NCI-H2029 (cell line): ENCODE data around the gene JPH4.
"Not testable (repeated sequence)": the region's sequence is repeated elsewhere in the genome, so short reads cannot be mapped to it uniquely, and the experiment has no call there.

ENCODE experiments used
- DNase-seq: peaks from one replicate; lab custom pipeline; 2025; lab: John Stamatoyannopoulos, UW

Gene JPH4

DNA sequence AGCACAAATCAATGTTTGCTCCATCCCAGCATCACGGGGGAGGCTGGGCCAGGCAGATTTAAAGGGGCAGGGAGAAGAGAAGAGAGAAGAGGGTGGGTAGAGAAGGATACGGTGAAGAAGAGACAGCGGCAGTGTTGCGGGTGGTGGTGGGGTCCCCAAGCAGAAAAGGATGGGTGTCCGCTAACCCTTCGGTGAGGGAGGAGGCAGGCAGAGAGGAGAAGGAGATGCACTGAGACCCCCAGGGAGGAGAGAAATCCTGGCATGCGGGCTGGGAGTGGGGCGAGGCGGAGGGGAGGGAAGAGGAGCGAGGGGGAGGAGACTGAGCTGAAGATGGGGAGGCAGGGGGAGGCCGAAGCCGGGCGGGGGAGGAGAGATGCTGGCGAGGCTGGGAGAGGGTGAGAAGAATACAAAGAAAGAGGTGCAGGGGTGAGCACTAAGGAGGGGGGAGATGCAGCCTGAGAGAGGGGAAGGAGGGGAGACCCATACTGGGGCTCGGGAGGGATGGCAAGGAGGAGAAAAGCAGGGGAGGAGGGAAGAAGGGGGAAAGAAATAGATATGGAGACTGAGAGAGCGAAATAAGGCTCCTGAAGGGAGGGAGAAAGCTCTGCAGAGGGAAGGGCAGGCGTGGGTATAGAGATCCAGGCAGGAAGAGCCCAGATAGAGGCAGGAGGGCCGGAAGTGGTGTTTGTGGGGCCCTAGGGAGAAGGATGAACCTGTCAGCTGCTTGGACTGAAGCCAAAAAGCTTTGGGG is at the start of gene JPH4:
JPH4 (minus strand) TSS at position 231 of the 751 bp plus-strand sequence. CDS start 1,337 bp downstream, outside the sequence.
- no peak for DNase-seq

- DNase-seq = no peak
Observed at GRCh38 chr14:23627961-23628360, 49.4 kb upstream of the JPH4 start.

- no peak for DNase-seq
Observed at GRCh38 chr14:23626946-23627345, 48.4 kb upstream of the JPH4 start.

GRCh38 chr14:23624830-23625404 is 46.3 kb upstream of the JPH4 start:
- no peak for DNase-seq

GRCh38 chr14:23623962-23624361 is 45.4 kb upstream of the JPH4 start:
- no peak for DNase-seq

GRCh38 chr14:23622990-23623389 is 44.4 kb upstream of the JPH4 start:
- DNase-seq = no peak

- no peak for DNase-seq
Observed at GRCh38 chr14:23621932-23622730, 43.5 kb upstream of the JPH4 start.

DNA sequence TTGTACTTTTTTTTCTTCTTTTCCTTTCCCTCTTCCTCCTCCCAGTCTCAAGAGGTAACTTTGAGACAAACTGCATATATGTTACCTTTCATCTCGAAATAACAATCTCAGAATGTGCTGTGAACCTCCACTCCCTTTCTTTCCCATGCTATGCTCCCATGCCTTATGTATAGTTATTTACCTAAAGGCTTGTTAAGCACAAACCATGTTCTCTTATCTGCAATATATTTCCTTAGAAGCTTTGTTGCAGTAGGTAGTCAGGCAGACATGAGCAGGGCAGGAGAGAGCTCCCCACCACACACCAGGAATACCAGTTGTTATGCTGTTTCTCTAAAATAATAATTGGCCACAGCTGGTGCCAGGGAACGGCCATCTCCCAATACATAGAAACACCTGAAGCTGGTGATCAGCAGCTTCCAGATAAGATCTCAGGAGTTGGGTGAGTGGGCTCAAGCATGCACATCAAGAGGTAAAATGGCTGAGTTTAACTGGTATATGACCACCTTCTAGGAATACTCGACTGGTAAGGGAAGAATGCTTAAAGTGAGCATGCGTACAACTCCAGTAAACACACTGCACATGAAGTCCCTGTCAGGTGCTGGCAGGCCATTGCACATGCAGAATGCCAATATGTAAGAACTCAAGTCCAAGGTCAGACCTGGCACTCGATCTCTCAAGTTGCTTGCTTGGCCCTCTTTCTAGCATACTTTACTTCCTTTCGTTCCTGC is 42.8 kb upstream of the JPH4 start:
- no peak for DNase-seq

GRCh38 chr14:23620177-23620702 is 41.6 kb upstream of the JPH4 start:
- no peak for DNase-seq

DNA sequence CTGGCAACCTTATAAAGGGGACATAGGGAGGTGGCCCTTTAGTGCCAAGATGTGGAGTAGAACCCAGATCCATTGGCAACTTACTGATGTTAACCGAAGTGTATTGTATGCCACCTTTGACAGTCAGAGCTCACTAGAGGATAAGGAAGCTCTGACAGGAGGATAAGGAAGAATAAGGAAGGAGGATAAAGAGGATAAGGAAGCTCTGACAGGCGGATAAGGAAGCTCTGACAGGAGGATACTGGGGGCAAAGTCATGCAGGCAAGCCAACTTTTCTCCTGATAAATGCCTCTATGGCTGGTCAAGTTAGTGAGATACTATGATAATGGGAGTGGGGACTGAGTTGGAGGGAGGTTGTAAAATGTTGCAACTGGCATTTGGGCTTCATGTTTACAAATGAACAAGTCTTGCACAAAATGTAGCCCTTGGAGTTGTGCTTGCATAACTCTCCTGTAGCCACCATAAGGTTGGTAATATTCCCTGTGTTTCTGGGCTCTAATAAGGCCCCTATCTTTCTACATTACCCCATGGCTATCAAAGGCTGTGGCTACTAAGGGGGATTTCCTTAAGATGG is 39.9 kb upstream of the JPH4 start:
- DNase-seq = no peak

GRCh38 chr14:23617539-23617938 is 38.9 kb upstream of the JPH4 start:
- no peak for DNase-seq

DNA sequence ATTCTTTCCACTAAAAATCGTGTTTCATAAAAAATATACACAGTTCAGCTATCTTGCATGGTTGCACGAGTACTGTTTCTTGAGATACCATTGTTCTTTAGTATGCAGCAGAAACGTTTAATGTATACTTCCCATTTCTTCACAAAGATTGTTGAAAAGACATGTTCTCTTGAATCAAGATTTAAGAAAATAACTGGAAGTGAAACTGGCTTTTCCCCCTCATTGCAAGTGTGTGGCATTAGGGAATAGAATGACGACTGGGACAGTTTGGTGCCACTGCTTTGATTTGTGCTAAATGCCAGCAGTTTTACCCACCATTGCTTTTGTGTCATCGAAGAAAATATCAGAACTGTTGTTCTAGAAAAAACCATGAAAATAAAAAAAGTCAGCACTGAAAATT is 37.3 kb upstream of the JPH4 start:
- DNase-seq = no peak

DNA sequence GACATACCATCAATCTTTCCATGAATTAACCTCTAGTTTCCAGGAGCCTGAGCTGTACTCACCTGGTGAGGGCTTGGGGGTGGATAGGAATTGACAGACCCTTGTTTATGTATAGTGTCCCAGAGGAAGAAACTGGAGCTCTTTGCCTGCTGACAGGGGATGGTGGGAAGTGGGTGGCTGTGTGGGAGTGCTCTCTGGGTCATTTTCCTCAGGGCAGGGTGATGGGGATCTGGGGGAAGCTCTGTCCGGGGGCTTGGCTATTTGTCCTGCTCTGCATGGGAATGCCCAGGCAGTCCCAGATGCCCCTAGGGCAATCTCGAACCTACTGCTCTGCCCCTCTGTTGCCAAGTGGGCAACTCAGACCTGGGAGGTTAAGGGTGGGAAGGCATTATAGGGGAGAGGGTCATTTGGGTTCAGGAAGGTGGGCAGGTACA is 35.8 kb upstream of the JPH4 start:
- DNase-seq = no peak

DNA sequence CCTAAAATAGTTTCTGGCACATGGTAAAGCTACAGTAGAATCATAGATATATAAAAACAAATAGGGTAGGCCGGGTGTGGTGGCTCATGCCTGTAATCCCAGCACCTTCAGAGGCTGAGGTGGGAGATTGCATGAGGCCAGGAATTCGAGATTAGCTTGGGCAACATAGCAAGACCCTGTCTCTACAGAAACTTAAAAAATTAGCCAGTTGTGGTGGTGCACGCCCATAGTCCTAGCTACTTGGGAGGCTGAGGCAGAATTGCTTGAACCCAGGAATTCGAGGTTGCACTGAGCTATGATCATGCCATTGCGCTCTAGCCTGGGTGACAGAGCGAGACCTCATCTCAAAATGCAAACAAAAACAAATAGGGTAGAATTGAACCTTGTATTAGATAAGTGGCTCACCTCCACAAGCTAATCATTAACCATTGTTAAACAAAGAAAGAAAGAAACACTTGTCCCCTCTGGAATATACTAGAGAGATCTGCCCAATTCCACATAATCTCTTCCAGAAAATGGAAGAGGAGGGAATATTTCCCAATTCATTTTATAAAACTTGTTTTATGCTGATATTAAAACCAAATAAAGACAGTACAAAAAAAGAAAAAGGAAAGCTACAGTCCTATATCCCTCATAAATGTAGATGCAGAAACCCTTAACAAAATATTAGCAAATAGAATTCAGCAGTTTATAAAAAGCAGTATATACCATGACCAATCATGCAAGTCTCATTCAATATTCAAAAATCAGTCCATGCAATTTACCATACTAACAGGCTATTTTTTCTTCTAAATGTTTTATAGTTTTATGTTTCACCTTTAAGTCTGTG is 34.9 kb upstream of the JPH4 start:
- DNase-seq = no peak

DNA sequence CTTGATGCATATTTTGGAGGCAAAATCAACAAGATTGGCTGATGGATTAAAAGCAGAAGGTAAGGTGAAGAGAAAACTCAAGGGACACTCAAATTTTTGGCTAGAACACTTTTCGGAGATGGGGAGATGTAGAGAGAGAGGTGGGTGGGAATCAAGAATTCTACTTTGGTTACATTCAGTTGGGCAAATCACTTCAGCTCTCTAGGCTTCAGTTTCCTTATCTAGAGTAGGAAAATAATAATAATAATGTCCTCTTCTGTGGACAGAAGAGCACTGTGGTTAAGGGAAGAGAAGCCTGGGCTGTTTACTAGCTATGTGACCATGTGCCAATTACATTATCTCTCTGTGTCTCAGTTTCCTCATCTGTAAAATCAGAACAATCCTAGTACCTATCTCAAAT is 34.2 kb upstream of the JPH4 start:
- no peak for DNase-seq

DNA sequence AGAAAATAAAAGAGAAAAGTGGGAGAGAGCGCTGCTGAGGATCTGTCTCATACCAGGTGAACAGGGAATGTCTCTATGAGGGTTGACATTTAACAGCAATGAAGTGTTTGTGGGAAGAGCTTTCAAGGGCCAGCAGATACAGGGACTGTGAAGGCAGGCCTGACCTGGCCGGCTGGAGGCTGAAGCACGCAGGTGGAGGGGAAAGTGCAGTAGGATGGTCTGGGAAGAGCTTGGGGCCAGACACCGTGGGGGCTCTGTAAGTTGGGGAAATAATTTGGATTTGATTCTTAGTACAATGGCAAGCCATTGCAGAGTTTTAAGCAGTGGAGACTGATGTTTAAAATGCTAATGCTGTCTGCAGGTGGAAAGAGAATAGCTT is 33.8 kb upstream of the JPH4 start:
- DNase-seq = no peak

DNA sequence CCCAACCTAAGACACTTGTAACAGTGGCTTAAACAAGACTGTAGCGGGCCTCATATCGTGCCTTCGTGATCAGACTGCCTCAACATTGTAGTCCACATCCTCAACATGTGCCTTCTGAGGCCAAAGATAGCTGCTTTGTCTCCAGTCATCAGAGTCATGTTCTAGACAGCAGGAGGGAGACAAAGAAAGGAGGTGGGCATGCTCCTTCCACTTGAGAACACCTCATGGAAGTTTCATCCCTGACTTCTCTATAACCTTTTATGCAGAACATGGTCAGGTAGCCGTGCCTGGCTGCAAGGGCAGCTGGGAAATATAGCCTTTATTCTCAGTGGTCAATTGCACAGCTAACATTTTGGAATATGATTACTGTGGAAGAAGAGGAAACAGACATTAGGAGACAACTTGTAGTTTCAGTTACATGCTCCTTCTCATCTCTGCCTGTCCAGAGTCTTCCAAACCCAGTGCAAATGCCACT is 32.3 kb upstream of the JPH4 start:
- no peak for DNase-seq

- no peak for DNase-seq
Observed at GRCh38 chr14:23610090-23610814, 31.7 kb upstream of the JPH4 start.

DNA sequence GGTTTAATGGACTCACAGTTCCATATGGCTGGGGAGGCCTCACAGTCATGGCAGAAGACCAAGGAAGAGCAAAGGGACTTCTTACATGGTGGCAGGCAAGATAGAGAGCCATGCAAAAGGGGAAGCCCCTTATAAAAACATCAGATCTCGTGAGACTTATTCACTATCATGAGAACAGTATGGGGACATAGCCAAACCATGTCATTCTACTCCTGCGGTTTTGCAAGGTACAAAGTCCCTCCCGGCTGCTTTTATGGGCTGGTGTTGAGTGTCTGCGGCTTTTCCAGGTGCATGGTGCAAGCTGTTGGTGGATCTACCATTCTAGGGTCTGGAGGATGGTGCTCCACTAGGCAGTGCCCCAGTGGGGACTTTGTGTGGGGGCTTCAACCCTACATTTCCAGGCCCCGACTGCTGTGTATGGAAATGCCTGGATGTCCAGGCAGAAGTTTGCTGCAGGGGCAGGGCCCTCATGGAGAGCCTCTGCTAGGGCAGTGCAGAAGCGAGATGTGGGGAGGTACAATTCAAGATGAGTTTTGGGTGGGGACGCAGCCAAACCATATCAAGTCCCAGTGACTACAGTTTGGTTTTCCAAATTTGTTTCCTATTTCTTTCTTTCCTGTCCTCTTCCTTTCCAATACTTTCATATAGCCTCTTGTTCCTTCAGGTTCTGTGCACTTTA is 31.0 kb upstream of the JPH4 start:
- not testable (repeated sequence) for DNase-seq
